Measurements from ENCODE around the gene ATXN2L.
A peak's percentile ranks its signal among the peaks of the same experiment; 100 is the strongest.

DNA sequence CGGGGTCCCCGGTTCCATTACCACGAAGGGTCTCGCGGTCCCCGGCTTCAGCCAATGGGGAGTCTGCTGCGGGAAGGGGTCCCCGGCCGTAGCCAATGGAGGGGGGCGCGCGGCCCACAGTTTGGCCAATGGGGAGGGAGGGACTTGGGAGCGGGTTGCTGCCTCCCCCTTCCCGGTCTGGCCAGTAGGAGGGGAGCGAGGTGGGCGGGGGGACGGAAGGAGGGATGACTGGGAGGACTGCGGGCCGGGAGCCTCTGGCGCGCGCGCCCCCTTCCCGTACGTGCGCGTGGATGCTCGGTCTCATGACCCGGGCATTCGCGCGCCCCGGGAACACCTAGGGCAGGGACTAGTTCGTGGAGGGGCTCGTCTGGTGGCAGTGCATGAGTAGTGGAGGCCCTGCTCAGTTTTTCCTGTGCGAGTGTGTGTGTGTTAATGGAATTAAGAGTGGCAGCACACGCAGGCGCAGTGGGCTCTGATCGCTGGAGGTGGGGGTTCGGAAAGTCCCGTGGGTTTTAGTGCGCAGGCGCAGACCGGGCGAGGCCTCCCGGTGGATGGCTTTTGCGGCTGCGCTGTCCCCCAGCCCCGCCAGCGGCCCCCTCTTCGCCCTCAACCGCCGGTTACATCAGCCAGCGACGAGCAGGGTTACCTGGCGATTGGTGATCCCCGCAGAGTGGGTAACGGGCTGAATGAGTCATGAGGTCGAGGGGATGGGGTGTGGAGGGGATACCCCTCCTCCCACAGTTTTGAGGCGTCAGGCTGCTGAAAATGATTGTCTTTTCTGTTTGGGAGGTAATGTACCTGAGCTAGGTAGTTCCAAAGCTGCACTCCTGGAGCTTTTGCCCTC, 1.3 kb downstream of the ATXN2L start:
- TF ChIP-seq, protein P1, sequence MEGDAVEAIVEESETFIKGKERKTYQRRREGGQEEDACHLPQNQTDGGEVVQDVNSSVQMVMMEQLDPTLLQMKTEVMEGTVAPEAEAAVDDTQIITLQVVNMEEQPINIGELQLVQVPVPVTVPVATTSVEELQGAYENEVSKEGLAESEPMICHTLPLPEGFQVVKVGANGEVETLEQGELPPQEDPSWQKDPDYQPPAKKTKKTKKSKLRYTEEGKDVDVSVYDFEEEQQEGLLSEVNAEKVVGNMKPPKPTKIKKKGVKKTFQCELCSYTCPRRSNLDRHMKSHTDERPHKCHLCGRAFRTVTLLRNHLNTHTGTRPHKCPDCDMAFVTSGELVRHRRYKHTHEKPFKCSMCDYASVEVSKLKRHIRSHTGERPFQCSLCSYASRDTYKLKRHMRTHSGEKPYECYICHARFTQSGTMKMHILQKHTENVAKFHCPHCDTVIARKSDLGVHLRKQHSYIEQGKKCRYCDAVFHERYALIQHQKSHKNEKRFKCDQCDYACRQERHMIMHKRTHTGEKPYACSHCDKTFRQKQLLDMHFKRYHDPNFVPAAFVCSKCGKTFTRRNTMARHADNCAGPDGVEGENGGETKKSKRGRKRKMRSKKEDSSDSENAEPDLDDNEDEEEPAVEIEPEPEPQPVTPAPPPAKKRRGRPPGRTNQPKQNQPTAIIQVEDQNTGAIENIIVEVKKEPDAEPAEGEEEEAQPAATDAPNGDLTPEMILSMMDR (IDR thresholded peaks at IDR 0.05) = peak in 2 of 4 experiments; percentile 44 to 68
- TF ChIP-seq POLR2A (IDR thresholded peaks at IDR 0.05) = peak; percentile 57

Measured in prostate gland (tissue), 2 donors.